Fibroblast of the aortic adventitia (primary cell): Measurements from ENCODE around the gene VPS8. TPM values are rescaled to one million over a fixed set of nuclear protein-coding genes. Genes with fewer than 3 reads are reported as not detected.

Experiments
- DNase-seq: peaks from one replicate; pipeline ENCODE4 v3.0.0-alpha.2; 2010; ENCODE audit warnings: low read depth
- H3K4me3 ChIP-seq: 2 replicates; pipeline ENCODE4 v1.5.1; 2011; ENCODE audit warnings: low read depth, mild to moderate bottlenecking, control low read depth, low read length, moderate library complexity
- total RNA-seq: library from RNA; depleted of rRNA; stranded (reverse); fragments of >200 nt; gene quantifications from 2 replicates; pipeline ENCODE4 v1.2.3, GENCODE V29; 2012; ENCODE audit warnings: low replicate concordance
- TF ChIP-seq, protein P1 (sequence below): IDR thresholded peaks from 2 replicates; pipeline ENCODE4 v1.5.1; 2011; ENCODE audit warnings: mild to moderate bottlenecking, low read length, control low read depth, inconsistent platforms; ENCODE audit not compliant: insufficient read depth

The VPS8 gene
- total RNA-seq, 1 donor = 56.6 TPM

DNA sequence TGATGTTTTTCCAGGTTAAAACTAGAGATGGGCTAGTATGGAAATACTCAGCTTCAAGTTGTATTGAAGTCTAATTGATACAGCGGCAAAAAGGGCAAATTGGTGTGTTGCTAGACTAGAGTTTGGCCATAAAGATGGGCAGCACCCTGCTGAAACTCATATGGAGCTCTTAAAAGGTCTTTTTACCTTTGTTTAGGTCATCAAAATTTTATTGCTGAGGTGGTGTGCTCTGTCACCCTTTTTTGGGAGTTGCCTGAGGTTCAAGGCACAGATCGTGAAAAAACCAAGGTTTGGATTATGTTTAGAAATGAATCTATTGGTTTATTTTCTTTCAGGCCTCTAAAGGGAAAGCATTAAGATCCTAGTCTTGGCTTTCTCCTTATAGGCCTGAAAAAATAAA, 38.2 kb downstream of the VPS8 start:
- DNase-seq = no peak
- TF ChIP-seq, protein P1, sequence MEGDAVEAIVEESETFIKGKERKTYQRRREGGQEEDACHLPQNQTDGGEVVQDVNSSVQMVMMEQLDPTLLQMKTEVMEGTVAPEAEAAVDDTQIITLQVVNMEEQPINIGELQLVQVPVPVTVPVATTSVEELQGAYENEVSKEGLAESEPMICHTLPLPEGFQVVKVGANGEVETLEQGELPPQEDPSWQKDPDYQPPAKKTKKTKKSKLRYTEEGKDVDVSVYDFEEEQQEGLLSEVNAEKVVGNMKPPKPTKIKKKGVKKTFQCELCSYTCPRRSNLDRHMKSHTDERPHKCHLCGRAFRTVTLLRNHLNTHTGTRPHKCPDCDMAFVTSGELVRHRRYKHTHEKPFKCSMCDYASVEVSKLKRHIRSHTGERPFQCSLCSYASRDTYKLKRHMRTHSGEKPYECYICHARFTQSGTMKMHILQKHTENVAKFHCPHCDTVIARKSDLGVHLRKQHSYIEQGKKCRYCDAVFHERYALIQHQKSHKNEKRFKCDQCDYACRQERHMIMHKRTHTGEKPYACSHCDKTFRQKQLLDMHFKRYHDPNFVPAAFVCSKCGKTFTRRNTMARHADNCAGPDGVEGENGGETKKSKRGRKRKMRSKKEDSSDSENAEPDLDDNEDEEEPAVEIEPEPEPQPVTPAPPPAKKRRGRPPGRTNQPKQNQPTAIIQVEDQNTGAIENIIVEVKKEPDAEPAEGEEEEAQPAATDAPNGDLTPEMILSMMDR = no peak
- H3K4me3 ChIP-seq = no peak overlapping the region

GRCh38 chr3:184857099-184857498, 45.1 kb downstream of the VPS8 start:
- no peak for DNase-seq
- TF ChIP-seq, protein P1 = no peak
- no peak overlapping the region for H3K4me3 ChIP-seq

GRCh38 chr3:184864000-184864399, 52.0 kb downstream of the VPS8 start:
- DNase-seq = no peak

GRCh38 chr3:184868477-184868876, 56.5 kb downstream of the VPS8 start:
- no peak for DNase-seq
- TF ChIP-seq, protein P1 = no peak

More at GRCh38 chr3:184864000-184864399, 52.0 kb downstream of the VPS8 start:
- TF ChIP-seq, protein P1 = no peak
- H3K4me3 ChIP-seq = no peak overlapping the region

GRCh38 chr3:184872200-184872599, 60.2 kb downstream of the VPS8 start:
- TF ChIP-seq, protein P1 = no peak
- no peak overlapping the region for H3K4me3 ChIP-seq
- DNase-seq = no peak

More at GRCh38 chr3:184868477-184868876, 56.5 kb downstream of the VPS8 start:
- no peak overlapping the region for H3K4me3 ChIP-seq

DNA sequence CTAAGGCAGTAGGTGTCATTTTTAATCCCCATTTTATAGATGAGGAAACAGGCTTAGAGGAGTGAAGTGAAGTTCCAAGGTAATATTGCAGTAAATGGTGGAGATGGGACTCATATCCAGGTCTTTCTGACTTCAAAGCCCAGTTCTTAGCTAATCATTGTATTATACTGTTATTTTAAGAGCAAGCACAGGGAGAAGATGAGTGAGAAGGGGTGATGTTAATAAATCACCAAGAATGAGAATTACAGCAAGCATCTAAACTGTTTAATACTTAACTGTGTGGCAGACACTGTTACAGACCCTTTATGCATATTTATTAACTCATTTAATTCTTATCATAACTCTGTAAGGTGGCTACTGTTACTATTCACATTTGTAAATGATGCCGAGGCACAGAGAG, 61.2 kb downstream of the VPS8 start:
- H3K4me3 ChIP-seq = no peak overlapping the region
- TF ChIP-seq, protein P1 = no peak
- no peak for DNase-seq
